Activated naive CD4-positive, alpha-beta T cell treated with anti-CD3 and anti-CD28 coated beads, Interleukin-2, amount 10 ng/mL, durations not matched to agents 7 days and 5 days (primary cell): ENCODE results near the gene MMP13.
"Not testable (repeated sequence)": the region's sequence is repeated elsewhere in the genome, so short reads cannot be mapped to it uniquely, and the experiment has no call there.

Source experiments
- CTCF ChIA-PET: fragments of 350-600 bp; sonication (Branson Sonifier 250); formaldehyde crosslinking; loops from one replicate; lab custom pipeline; 2021; ENCODE audit warnings: antibody characterized with exemption; lab: Charles Lee
- DNase-seq: peaks from one replicate; pipeline ENCODE4 v3.0.0-alpha.2; 2020
- H3K27ac Mint-ChIP-seq: one replicate; pipeline ENCODE4 v1.8.0; 2021; ENCODE audit warnings: mild to moderate bottlenecking, moderate library complexity, mixed read lengths
- H3K27me3 Mint-ChIP-seq: one replicate; pipeline ENCODE4 v1.8.0; 2021; ENCODE audit warnings: mild to moderate bottlenecking, mixed read lengths
- H3K36me3 Mint-ChIP-seq: one replicate; pipeline ENCODE4 v1.8.0; 2021; ENCODE audit warnings: mixed read lengths
- H3K4me1 Mint-ChIP-seq: one replicate; pipeline ENCODE4 v1.8.0; 2021; ENCODE audit warnings: mixed read lengths
- H3K4me3 Mint-ChIP-seq: one replicate; pipeline ENCODE4 v1.8.0; 2021; ENCODE audit warnings: mild to moderate bottlenecking, moderate library complexity, mixed read lengths
- H3K9me3 Mint-ChIP-seq: one replicate; pipeline ENCODE4 v1.8.0; 2021; ENCODE audit warnings: mixed read lengths

Gene MMP13

DNA sequence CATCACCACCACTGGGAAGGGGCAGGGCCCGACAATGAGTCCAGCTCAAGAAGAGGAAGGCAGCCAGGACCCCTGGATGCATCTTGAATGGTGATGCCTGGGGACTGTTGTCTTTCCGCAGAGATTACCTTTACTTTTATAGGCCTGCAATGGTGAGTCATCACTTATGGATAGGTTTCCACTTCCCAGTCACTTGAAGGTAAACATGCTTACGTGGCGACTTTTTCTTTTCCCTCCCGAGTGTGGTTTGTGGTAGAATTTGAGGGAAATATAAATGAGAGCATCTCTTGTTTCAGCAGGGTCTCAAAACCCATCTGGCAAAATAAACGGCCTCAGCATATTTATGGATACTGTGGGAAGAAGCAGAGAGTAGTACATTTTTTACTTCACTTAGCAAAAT, at the start of gene MMP13:
MMP13 (minus strand) TSS at position 109 of the 400 bp plus-strand sequence; CDS start at position 82, 27 bp downstream.
- CTCF ChIA-PET: no interaction called here
- no peak for DNase-seq
- H3K27ac Mint-ChIP-seq: no peak within 1 kb of the TSS
- H3K36me3 Mint-ChIP-seq: no peaks in the 10 kb centered on the region
- no peak within 1 kb of the TSS for H3K4me3 Mint-ChIP-seq
- no peaks in the 10 kb centered on the region for H3K9me3 Mint-ChIP-seq
- H3K4me1 Mint-ChIP-seq: no peaks in the 10 kb centered on the region
- peaks cover 3% of the 10 kb centered on the region for H3K27me3 Mint-ChIP-seq

DNA sequence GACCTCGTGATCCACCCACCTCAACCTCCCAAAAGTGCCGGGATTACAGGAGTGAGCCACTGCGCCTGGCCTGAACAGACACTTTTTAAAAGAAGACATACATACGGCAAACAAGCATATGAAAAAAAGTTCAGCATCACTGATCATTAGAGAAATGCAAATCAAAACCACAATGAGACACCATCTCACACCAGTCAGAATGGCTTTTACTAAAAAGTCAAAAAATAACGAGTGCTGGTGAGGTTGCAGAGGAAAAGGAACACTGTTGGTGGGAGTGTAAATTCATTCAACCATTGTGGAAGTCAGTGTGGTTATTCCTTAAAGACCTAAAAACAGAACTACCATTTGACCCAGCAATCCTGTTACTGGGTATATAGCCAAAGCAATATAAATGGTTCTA, 48.7 kb upstream of the MMP13 start:
- H3K36me3 Mint-ChIP-seq, H3K4me3 Mint-ChIP-seq, DNase-seq, H3K9me3 Mint-ChIP-seq, H3K27me3 Mint-ChIP-seq, CTCF ChIA-PET, H3K27ac Mint-ChIP-seq, H3K4me1 Mint-ChIP-seq: not testable (repeated sequence)

GRCh38 chr11:102994105-102994504, 38.6 kb upstream of the MMP13 start:
- Mint-ChIP-seq H3K27ac (no peak overlapping the region), H3K9me3 (no peaks in the 10 kb centered on the region), H3K36me3 (no peaks in the 10 kb centered on the region), H3K4me1 (no peaks in the 10 kb centered on the region), H3K27me3 (peaks cover 6% of the 10 kb centered on the region), H3K4me3 (no peak overlapping the region)
- CTCF ChIA-PET: no interaction called here
- no peak for DNase-seq

DNA sequence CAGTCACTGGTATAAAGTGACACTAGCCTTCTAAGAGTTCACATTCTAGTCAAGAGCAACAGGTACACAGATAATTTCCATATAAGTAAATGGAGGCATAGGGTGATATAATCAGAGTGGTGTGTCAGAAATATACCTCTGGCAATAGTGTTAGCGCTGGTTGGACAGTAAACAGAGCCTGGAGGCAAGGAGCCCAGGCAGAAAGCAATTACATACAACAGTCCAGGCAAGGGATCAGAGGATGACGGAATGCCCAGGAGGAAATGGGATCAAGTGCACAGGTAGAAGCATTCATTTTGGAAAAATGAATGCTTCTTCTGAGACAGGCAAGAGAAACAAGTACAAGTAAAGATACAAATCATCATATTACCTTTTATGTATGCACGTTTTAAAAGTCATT, 36.2 kb upstream of the MMP13 start:
- Mint-ChIP-seq H3K27ac (no peak overlapping the region), H3K27me3 (peaks cover 6% of the 10 kb centered on the region), H3K4me1 (no peaks in the 10 kb centered on the region), H3K36me3 (no peaks in the 10 kb centered on the region), H3K9me3 (no peaks in the 10 kb centered on the region), H3K4me3 (no peak overlapping the region)
- CTCF ChIA-PET: no interaction called here
- DNase-seq: no peak

- H3K27me3 Mint-ChIP-seq: peaks cover 6% of the 10 kb centered on the region
- no peak overlapping the region for H3K27ac Mint-ChIP-seq
- H3K4me3 Mint-ChIP-seq: no peak overlapping the region
- H3K9me3 Mint-ChIP-seq: no peaks in the 10 kb centered on the region
- CTCF ChIA-PET: no interaction called here
- H3K36me3 Mint-ChIP-seq: no peaks in the 10 kb centered on the region
- DNase-seq: no peak
- H3K4me1 Mint-ChIP-seq: no peaks in the 10 kb centered on the region
These were observed 34.6 kb upstream of the MMP13 start for GRCh38 chr11:102990145-102990544.

DNA sequence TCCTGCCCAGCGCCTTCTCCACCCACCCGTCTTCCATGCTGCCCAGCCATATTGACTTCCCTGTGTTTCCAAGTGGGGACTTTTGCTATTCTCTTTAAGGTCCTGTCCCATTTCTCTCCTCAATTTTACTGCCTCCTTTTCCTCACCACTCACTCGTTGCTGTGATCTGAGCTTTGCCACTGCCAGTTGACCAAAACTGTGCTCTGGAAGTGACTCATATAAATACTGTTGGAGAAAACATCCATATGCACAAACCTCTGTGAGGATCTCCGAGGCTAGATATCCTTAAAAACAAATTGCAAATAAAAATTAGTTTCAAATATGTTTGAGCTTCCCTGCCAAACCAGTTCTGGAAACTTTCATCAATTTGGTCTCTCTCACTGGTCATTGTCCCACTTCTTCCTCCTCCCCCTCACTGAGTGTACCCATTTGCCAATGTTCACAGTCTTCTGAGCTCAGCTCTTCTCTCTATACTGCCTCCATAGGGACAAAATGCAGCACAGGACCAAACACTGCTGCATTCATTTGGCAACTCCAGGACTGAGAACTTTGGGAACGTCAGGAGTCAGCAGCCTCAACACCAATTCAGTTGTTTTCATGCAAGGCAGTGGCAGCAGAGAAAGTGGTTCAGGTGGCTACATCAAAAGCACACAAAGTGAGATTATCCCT, 34.0 kb upstream of the MMP13 start:
- DNase-seq: no peak
- no peak overlapping the region for H3K27ac Mint-ChIP-seq
- H3K4me3 Mint-ChIP-seq: no peak overlapping the region
- H3K9me3 Mint-ChIP-seq: no peaks in the 10 kb centered on the region
- peaks cover 6% of the 10 kb centered on the region for H3K27me3 Mint-ChIP-seq
- H3K4me1 Mint-ChIP-seq: no peaks in the 10 kb centered on the region
- H3K36me3 Mint-ChIP-seq: no peaks in the 10 kb centered on the region
- CTCF ChIA-PET: no interaction called here

DNA sequence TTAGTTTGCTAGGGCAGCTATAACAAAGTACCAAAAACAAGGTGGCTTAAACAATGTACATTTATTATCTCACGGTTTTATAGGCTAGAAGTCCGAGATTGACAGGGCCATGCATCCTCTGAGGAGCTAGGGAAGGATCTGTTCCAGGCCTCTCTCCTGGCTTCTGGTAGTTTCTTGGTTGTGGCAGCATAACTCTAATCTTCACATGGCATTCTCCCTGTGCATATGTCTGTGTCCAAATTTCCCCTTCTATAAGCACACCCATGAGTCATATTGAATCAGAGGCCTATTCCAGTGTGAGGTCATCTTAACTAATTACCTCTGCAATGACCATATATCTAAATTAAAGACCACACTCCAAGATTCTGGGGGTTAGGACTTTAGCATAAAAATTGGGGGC, 31.3 kb upstream of the MMP13 start:
- no peak for DNase-seq
- H3K4me1 Mint-ChIP-seq: peaks cover under 1% of the 10 kb centered on the region
- H3K27ac Mint-ChIP-seq: no peak overlapping the region
- no peak overlapping the region for H3K4me3 Mint-ChIP-seq
- CTCF ChIA-PET: no interaction called here
- no peaks in the 10 kb centered on the region for H3K9me3 Mint-ChIP-seq
- H3K27me3 Mint-ChIP-seq: peaks cover 6% of the 10 kb centered on the region
- H3K36me3 Mint-ChIP-seq: no peaks in the 10 kb centered on the region

DNA sequence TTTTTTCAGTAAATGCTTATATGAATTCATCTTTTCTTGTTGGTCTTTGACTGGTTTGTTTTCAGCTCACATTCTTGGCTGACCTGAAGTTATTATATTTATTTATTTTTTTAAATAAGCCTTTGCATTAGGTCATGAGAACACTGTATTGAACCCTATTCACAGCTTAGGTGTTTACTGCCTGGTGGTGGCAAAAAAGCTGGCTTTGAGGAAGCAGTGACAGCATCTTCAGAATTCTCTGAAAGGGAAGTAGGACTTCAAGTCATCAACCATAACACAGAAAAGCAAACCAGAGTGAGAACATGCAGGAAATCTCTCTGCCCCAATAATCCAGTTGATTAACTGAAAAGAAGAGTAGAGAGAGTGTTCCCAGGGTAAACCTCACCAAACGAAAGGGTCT, 30.3 kb upstream of the MMP13 start:
- H3K4me1 Mint-ChIP-seq: peaks cover 5% of the 10 kb centered on the region
- H3K4me3 Mint-ChIP-seq: no peak overlapping the region
- no peaks in the 10 kb centered on the region for H3K9me3 Mint-ChIP-seq
- no peaks in the 10 kb centered on the region for H3K36me3 Mint-ChIP-seq
- CTCF ChIA-PET: interaction anchor here (1.6 kb wide), 1 partner anchor 9 kb away, joined by 3 read pairs; no protein-coding TSS in a partner anchor
- H3K27me3 Mint-ChIP-seq: peaks cover 6% of the 10 kb centered on the region
- no peak overlapping the region for H3K27ac Mint-ChIP-seq
- DNase-seq: no peak

- H3K4me3 Mint-ChIP-seq: no peak overlapping the region
- H3K27me3 Mint-ChIP-seq: no peaks in the 10 kb centered on the region
- no peak for DNase-seq
- H3K9me3 Mint-ChIP-seq: no peaks in the 10 kb centered on the region
- no peaks in the 10 kb centered on the region for H3K36me3 Mint-ChIP-seq
- H3K4me1 Mint-ChIP-seq: peaks cover 5% of the 10 kb centered on the region
- H3K27ac Mint-ChIP-seq: no peak overlapping the region
- CTCF ChIA-PET: no interaction called here
These were observed 28.0 kb upstream of the MMP13 start for GRCh38 chr11:102983486-102983885.

- no peak overlapping the region for H3K27ac Mint-ChIP-seq
- no peaks in the 10 kb centered on the region for H3K9me3 Mint-ChIP-seq
- H3K36me3 Mint-ChIP-seq: no peaks in the 10 kb centered on the region
- H3K27me3 Mint-ChIP-seq: peaks cover 4% of the 10 kb centered on the region
- H3K4me3 Mint-ChIP-seq: no peak overlapping the region
- CTCF ChIA-PET: no interaction called here
- H3K4me1 Mint-ChIP-seq: peaks cover 5% of the 10 kb centered on the region
- no peak for DNase-seq
These were observed 25.9 kb upstream of the MMP13 start for GRCh38 chr11:102981324-102981910.

- CTCF ChIA-PET: no interaction called here
- H3K4me3 Mint-ChIP-seq: no peak overlapping the region
- peaks cover 16% of the 10 kb centered on the region for H3K27me3 Mint-ChIP-seq
- H3K4me1 Mint-ChIP-seq: no peaks in the 10 kb centered on the region
- H3K36me3 Mint-ChIP-seq: no peaks in the 10 kb centered on the region
- H3K27ac Mint-ChIP-seq: no peak overlapping the region
- no peaks in the 10 kb centered on the region for H3K9me3 Mint-ChIP-seq
- DNase-seq: no peak
These were observed 19.2 kb upstream of the MMP13 start for GRCh38 chr11:102974552-102975280.

DNA sequence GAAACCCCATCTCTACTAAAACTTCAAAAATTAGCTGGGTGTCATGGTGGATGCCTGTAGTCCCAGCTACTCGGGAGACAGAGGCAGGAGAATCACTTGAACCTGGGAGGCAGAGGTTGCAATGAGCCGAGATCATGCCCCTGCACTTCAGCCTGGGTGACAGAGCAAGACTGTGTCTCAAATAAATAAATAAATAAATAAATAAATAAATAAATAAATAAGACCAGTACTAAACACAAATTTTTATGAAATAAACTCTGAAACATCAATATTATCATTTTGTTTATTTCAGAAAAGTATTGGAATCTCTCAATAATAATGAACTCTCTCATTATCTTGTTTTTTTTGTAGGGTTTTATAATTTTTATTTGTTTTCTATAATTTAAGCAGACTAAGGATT, 18.2 kb upstream of the MMP13 start:
- H3K27me3 Mint-ChIP-seq: peaks cover 16% of the 10 kb centered on the region
- H3K9me3 Mint-ChIP-seq, H3K27ac Mint-ChIP-seq, CTCF ChIA-PET, H3K4me1 Mint-ChIP-seq, H3K4me3 Mint-ChIP-seq, H3K36me3 Mint-ChIP-seq, DNase-seq: not testable (repeated sequence)

DNA sequence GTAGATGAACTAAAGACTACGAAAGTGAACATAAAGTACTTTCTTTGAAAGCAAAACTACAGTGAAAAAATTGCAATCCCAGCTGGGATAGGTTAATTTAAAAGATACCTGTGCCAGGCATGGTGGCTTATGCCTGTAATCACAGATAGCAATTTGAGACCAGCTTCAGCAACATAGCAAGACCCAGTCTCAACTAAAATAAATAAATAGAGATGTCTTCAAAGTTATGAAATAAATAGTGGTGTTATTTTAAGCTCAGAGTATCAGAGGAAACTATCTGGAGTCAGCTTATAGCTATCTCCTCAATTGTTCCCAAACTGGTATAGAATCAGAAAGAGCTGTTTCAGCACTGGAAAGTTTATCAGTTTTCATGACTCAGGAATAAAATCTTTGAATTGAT, 17.3 kb upstream of the MMP13 start:
- H3K36me3 Mint-ChIP-seq: no peaks in the 10 kb centered on the region
- CTCF ChIA-PET: no interaction called here
- DNase-seq: no peak
- H3K9me3 Mint-ChIP-seq: no peaks in the 10 kb centered on the region
- no peak overlapping the region for H3K4me3 Mint-ChIP-seq
- no peak overlapping the region for H3K27ac Mint-ChIP-seq
- H3K27me3 Mint-ChIP-seq: peaks cover 16% of the 10 kb centered on the region
- H3K4me1 Mint-ChIP-seq: no peaks in the 10 kb centered on the region

DNA sequence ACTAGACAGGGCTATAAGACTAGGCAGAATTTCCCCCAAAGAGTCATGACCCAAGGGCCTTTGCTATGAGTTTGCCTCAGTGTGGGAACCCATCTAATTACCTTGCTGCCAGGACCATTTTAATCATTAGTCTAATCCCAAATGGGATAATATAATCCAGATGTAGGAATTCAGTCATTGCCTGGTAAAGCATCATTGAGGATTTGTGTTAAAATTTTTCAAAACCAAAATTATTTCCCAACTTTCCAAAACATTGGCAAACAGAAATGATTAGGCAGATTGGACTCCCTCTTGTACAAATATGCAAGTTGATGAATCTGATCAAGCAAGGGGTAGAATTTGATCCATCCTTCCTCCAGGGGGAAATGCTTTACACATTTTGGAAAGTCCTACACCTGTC, 16.2 kb upstream of the MMP13 start:
- Mint-ChIP-seq H3K27me3 (peaks cover 12% of the 10 kb centered on the region), H3K4me3 (no peak overlapping the region), H3K27ac (no peak overlapping the region), H3K9me3 (no peaks in the 10 kb centered on the region), H3K4me1 (no peaks in the 10 kb centered on the region), H3K36me3 (no peaks in the 10 kb centered on the region)
- CTCF ChIA-PET: no interaction called here
- DNase-seq: no peak

- Mint-ChIP-seq H3K27me3 (peaks cover 12% of the 10 kb centered on the region), H3K4me1 (no peaks in the 10 kb centered on the region), H3K9me3 (no peaks in the 10 kb centered on the region), H3K4me3 (no peak overlapping the region), H3K36me3 (no peaks in the 10 kb centered on the region), H3K27ac (no peak overlapping the region)
- CTCF ChIA-PET: no interaction called here
- DNase-seq: no peak
These were observed 12.0 kb upstream of the MMP13 start for GRCh38 chr11:102967497-102967896.
